Measurements from ENCODE around the gene PALM2AKAP2.

The PALM2AKAP2 gene

DNA sequence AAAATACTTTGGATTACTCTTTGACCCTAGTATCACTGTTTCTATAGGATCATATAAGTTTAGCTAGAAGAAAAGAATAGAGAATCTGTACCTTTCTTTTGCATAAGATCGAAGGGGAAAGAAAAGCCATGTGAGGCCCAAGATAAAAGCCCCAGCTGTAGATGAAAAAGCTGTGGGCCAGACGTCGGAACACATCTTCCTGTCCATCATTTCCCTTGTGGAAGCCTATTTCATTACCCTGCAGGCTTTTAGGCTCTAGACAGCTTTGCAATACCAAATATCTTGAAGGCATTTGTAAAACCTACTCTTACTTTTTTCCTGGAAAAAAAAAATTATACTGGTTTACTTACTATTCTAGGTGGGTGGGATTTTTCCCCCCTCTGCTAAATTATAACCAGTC lies 10.0 kb downstream of the PALM2AKAP2 start:
- no peak overlapping the region for H3K27ac ChIP-seq (ENCODE audit: low read depth, low read length, poor library complexity, severe bottlenecking)
- no peaks in the 10 kb centered on the region for H3K79me2 ChIP-seq (ENCODE audit: insufficient read depth, low read length)
- H3K4me3 ChIP-seq (ENCODE audit: low read depth, low read length, poor library complexity, severe bottlenecking), result no peak overlapping the region
- H3K9me3 ChIP-seq (ENCODE audit: low read length), result no peaks in the 10 kb centered on the region
- H3K4me1 ChIP-seq (ENCODE audit: insufficient read depth, low read length, severe bottlenecking), result no peaks in the 10 kb centered on the region
- H3K36me3 ChIP-seq (ENCODE audit: insufficient read depth, low read length), result no peaks in the 10 kb centered on the region
- H3K4me2 ChIP-seq (ENCODE audit: low read length), result no peak overlapping the region
- H3K27me3 ChIP-seq (ENCODE audit: insufficient read depth, low read length), result no peaks in the 10 kb centered on the region
- H4K20me1 ChIP-seq (ENCODE audit: insufficient read depth, low read length), result no peaks in the 10 kb centered on the region
- no peaks in the 10 kb centered on the region for H3K9me2 ChIP-seq (ENCODE audit: low read depth, low read length)
- no peak overlapping the region for H3K9ac ChIP-seq (ENCODE audit: low read length)
- TF ChIP-seq, protein P1, sequence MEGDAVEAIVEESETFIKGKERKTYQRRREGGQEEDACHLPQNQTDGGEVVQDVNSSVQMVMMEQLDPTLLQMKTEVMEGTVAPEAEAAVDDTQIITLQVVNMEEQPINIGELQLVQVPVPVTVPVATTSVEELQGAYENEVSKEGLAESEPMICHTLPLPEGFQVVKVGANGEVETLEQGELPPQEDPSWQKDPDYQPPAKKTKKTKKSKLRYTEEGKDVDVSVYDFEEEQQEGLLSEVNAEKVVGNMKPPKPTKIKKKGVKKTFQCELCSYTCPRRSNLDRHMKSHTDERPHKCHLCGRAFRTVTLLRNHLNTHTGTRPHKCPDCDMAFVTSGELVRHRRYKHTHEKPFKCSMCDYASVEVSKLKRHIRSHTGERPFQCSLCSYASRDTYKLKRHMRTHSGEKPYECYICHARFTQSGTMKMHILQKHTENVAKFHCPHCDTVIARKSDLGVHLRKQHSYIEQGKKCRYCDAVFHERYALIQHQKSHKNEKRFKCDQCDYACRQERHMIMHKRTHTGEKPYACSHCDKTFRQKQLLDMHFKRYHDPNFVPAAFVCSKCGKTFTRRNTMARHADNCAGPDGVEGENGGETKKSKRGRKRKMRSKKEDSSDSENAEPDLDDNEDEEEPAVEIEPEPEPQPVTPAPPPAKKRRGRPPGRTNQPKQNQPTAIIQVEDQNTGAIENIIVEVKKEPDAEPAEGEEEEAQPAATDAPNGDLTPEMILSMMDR (IDR thresholded peaks at IDR 0.05; ENCODE audit: low read length), result no peak
- TF ChIP-seq EZH2 (IDR thresholded peaks at IDR 0.05; ENCODE audit: borderline replicate concordance, low read length), result no peak
- H3F3A ChIP-seq (ENCODE audit: insufficient read depth, low read length), result no peaks in the 10 kb centered on the region
- no peak overlapping the region for H2AFZ ChIP-seq (ENCODE audit: low read length)

DNA sequence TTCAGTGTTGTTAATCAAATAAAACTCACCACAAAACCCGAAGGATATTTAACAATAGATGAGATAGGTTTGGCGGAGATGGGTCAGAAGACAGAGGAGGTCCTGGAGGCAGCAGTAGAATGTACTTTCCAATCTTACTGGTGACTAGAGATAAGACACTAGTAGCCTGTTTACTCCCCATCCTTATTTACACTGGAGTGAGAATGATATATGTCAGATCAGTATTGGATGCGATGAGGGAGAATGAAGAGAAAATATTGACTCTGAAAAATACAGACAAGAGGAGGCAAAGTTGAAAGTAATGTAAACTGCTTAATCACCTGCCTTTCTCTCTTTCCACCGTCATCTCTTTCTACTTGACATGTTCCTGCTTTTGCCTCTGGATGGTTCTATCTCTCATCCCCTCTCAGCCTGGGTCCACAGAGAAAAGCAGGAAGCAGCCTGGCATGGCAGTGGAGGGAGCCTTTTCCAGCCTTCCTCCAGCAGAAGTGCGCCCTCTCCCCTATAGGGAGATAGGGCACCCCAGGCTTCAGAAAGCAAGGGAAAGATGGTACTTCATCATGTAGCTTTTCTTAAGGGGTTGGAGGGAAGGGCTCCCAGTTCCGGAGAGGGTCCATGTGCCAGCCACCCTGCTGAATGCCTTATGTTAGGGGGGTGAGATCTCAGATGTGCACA lies 11.1 kb downstream of the PALM2AKAP2 start:
- Histone ChIP-seq H3K9me3 (ENCODE audit: low read length) (no peaks in the 10 kb centered on the region), H3K4me1 (ENCODE audit: insufficient read depth, low read length, severe bottlenecking) (no peaks in the 10 kb centered on the region), H3K27ac (ENCODE audit: low read depth, low read length, poor library complexity, severe bottlenecking) (no peak overlapping the region), H3K36me3 (ENCODE audit: insufficient read depth, low read length) (no peaks in the 10 kb centered on the region), H3F3A (ENCODE audit: insufficient read depth, low read length) (no peaks in the 10 kb centered on the region), H2AFZ (ENCODE audit: low read length) (no peak overlapping the region), H3K79me2 (ENCODE audit: insufficient read depth, low read length) (no peaks in the 10 kb centered on the region), H3K4me2 (ENCODE audit: low read length) (no peak overlapping the region), H3K4me3 (ENCODE audit: low read depth, low read length, poor library complexity, severe bottlenecking) (no peak overlapping the region), H3K9me2 (ENCODE audit: low read depth, low read length) (no peaks in the 10 kb centered on the region), H3K27me3 (ENCODE audit: insufficient read depth, low read length) (no peaks in the 10 kb centered on the region), H3K9ac (ENCODE audit: low read length) (no peak overlapping the region), H4K20me1 (ENCODE audit: insufficient read depth, low read length) (no peaks in the 10 kb centered on the region)
- TF ChIP-seq, protein P1 (IDR thresholded peaks at IDR 0.05; ENCODE audit: low read length), result no peak
- TF ChIP-seq EZH2 (IDR thresholded peaks at IDR 0.05; ENCODE audit: borderline replicate concordance, low read length), result no peak

DNA sequence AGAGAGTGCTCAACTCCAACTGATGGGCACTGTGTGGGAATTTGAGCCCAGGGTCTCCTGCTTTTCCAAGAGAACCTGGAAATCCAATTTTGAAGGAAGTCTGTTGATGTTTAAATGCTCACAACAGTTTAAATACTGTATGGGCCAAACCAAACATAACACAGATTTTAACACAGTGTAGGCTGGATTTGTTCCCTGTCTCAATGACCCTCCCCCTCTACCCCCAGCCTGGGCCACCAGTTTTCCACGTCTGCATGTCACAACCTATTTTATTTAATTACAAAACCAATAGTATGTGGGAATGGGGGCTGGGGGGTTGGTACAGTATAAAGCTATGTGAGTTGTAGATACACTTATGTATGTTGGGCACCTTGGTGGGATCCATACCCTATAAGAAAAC lies 11.7 kb downstream of the PALM2AKAP2 start:
- H2AFZ ChIP-seq (ENCODE audit: low read length), result no peak overlapping the region
- H3K27me3 ChIP-seq (ENCODE audit: insufficient read depth, low read length), result no peaks in the 10 kb centered on the region
- no peaks in the 10 kb centered on the region for H3F3A ChIP-seq (ENCODE audit: insufficient read depth, low read length)
- no peak overlapping the region for H3K4me2 ChIP-seq (ENCODE audit: low read length)
- H3K79me2 ChIP-seq (ENCODE audit: insufficient read depth, low read length), result no peaks in the 10 kb centered on the region
- H3K9ac ChIP-seq (ENCODE audit: low read length), result no peak overlapping the region
- H3K4me3 ChIP-seq (ENCODE audit: low read depth, low read length, poor library complexity, severe bottlenecking), result no peak overlapping the region
- no peaks in the 10 kb centered on the region for H3K36me3 ChIP-seq (ENCODE audit: insufficient read depth, low read length)
- H3K9me2 ChIP-seq (ENCODE audit: low read depth, low read length), result no peaks in the 10 kb centered on the region
- no peaks in the 10 kb centered on the region for H3K9me3 ChIP-seq (ENCODE audit: low read length)
- H4K20me1 ChIP-seq (ENCODE audit: insufficient read depth, low read length), result no peaks in the 10 kb centered on the region
- no peaks in the 10 kb centered on the region for H3K4me1 ChIP-seq (ENCODE audit: insufficient read depth, low read length, severe bottlenecking)
- no peak for TF ChIP-seq EZH2 (IDR thresholded peaks at IDR 0.05; ENCODE audit: borderline replicate concordance, low read length)
- TF ChIP-seq, protein P1 (IDR thresholded peaks at IDR 0.05; ENCODE audit: low read length), result no peak
- H3K27ac ChIP-seq (ENCODE audit: low read depth, low read length, poor library complexity, severe bottlenecking), result no peak overlapping the region

Data from OCI-LY1 (cell line).